Stimulated activated CD8-positive, alpha-beta memory T cell treated with anti-CD3 and anti-CD28 coated beads, Interleukin-12 subunit alpha, Interleukin-12 subunit beta, amount 100 ng/mL, for 24 hours (primary cell): ENCODE measurements around the gene CNPY1.
"Not testable (repeated sequence)": the region's sequence is repeated elsewhere in the genome, so short reads cannot be mapped to it uniquely, and the experiment has no call there.

Experiments used
- DNase-seq: peaks from one replicate; pipeline ENCODE4 v3.0.0-alpha.2; 2020; ENCODE audit errors: extremely low read depth

The CNPY1 gene

GRCh38 chr7:155578016-155578415 is 31.7 kb upstream of the CNPY1 start:
- no peak for DNase-seq

- DNase-seq: no peak
These were observed 31.1 kb upstream of the CNPY1 start for GRCh38 chr7:155577509-155577905.

GRCh38 chr7:155576900-155577508 is 30.6 kb upstream of the CNPY1 start:
- DNase-seq: no peak

- no peak for DNase-seq
These were observed 30.1 kb upstream of the CNPY1 start for GRCh38 chr7:155576416-155576815.

GRCh38 chr7:155574556-155575290 is 28.4 kb upstream of the CNPY1 start:
- no peak for DNase-seq

GRCh38 chr7:155571581-155572345 is 25.4 kb upstream of the CNPY1 start:
- DNase-seq: no peak

GRCh38 chr7:155570991-155571390 is 24.6 kb upstream of the CNPY1 start:
- no peak for DNase-seq

GRCh38 chr7:155570171-155570958 is 24.0 kb upstream of the CNPY1 start:
- DNase-seq: no peak

GRCh38 chr7:155569681-155570080 is 23.3 kb upstream of the CNPY1 start:
- no peak for DNase-seq

GRCh38 chr7:155568842-155569494 is 22.6 kb upstream of the CNPY1 start:
- no peak for DNase-seq

- DNase-seq: no peak
These were observed 21.9 kb upstream of the CNPY1 start for GRCh38 chr7:155568333-155568660.

- no peak for DNase-seq
These were observed 21.4 kb upstream of the CNPY1 start for GRCh38 chr7:155567646-155568332.

- DNase-seq: no peak
These were observed 19.9 kb upstream of the CNPY1 start for GRCh38 chr7:155566011-155566836.

- DNase-seq: no peak
These were observed 19.2 kb upstream of the CNPY1 start for GRCh38 chr7:155565596-155565995.

- DNase-seq: not testable (repeated sequence)
These were observed 16.6 kb upstream of the CNPY1 start for GRCh38 chr7:155562976-155563375.

- DNase-seq: no peak
These were observed 15.7 kb upstream of the CNPY1 start for GRCh38 chr7:155562106-155562505.

GRCh38 chr7:155560982-155561686 is 14.8 kb upstream of the CNPY1 start:
- no peak for DNase-seq

GRCh38 chr7:155560196-155560885 is 14.0 kb upstream of the CNPY1 start:
- DNase-seq: no peak
